Keratinocyte (primary cell): ENCODE results near the gene SERPINA4. TPM values are rescaled to one million over a fixed set of nuclear protein-coding genes. Genes with fewer than 3 reads are reported as not detected.

Source experiments
- DNase-seq: peaks from one replicate; pipeline ENCODE4 v3.0.0-alpha.2; 2011; ENCODE audit warnings: low read depth, missing footprints, low spot score
- FAIRE-seq: peaks from 2 replicates; lab custom pipeline; 2011; peaks lifted over from hg19 to GRCh38; lab: Jason Lieb, UNC
- H2AFZ ChIP-seq: 2 replicates; pipeline ENCODE4 v1.6.0; 2012; ENCODE audit warnings: low read length, control low read depth, inconsistent platforms; ENCODE audit not compliant: control insufficient read depth
- H3K27ac ChIP-seq: 2 replicates; pipeline ENCODE4 v1.5.1; 2011; ENCODE audit warnings: low read length; ENCODE audit not compliant: control insufficient read depth, insufficient read depth
- H3K27me3 ChIP-seq: 3 replicates; pipeline ENCODE4 v1.6.0; 2011; ENCODE audit warnings: low read length; ENCODE audit not compliant: control insufficient read depth, insufficient read depth; ENCODE audit errors: extremely low read depth
- H3K36me3 ChIP-seq, 2 experiments: 2 replicates in 1 of 2; 3 replicates in 1 of 2; pipeline ENCODE4 v1.5.1; 2011; ENCODE audit warnings: low read length in 2 of 2, mild to moderate bottlenecking in 1 of 2; ENCODE audit not compliant: control insufficient read depth in 2 of 2, insufficient read depth in 2 of 2; ENCODE audit errors: extremely low read depth in 1 of 2
- H3K4me1 ChIP-seq: 3 replicates; pipeline ENCODE4 v1.5.1; 2011; ENCODE audit warnings: low read length; ENCODE audit not compliant: control insufficient read depth, insufficient read depth; ENCODE audit errors: extremely low read depth
- H3K4me2 ChIP-seq: 3 replicates; pipeline ENCODE4 v1.6.0; 2011; ENCODE audit warnings: low read depth, low read length; ENCODE audit not compliant: control insufficient read depth, insufficient read depth; ENCODE audit errors: extremely low read depth
- H3K4me3 ChIP-seq, 3 experiments: fragments of 200-600 bp in 1 of 3; sonication (generic) in 1 of 3; 2 replicates in 2 of 3; 3 replicates in 1 of 3; pipeline ENCODE4 v1.5.1; 2011 to 2016; ENCODE audit warnings: low read length in 3 of 3, mild to moderate bottlenecking in 3 of 3, control low read depth in 2 of 3, inconsistent platforms in 1 of 3, low read depth in 1 of 3, mixed read lengths in 1 of 3, mixed run types in 1 of 3, moderate library complexity in 1 of 3; ENCODE audit not compliant: control insufficient read depth in 2 of 3, insufficient read depth in 2 of 3; ENCODE audit errors: extremely low read depth in 1 of 3
- H3K79me2 ChIP-seq: 2 replicates; pipeline ENCODE4 v1.6.0; 2012; ENCODE audit warnings: low read length; ENCODE audit not compliant: control insufficient read depth, insufficient read depth
- H3K9ac ChIP-seq: 3 replicates; pipeline ENCODE4 v1.6.0; 2011; ENCODE audit warnings: low read length; ENCODE audit not compliant: control insufficient read depth, insufficient read depth; ENCODE audit errors: extremely low read depth
- H3K9me1 ChIP-seq: 3 replicates; pipeline ENCODE4 v1.6.0; 2011; ENCODE audit warnings: low read length; ENCODE audit not compliant: control insufficient read depth, insufficient read depth; ENCODE audit errors: extremely low read depth
- H3K9me3 ChIP-seq: 2 replicates; pipeline ENCODE4 v1.5.1; 2012; ENCODE audit warnings: low read depth, low read length; ENCODE audit not compliant: control insufficient read depth
- H4K20me1 ChIP-seq: 3 replicates; pipeline ENCODE4 v1.6.0; 2011; ENCODE audit warnings: low read length; ENCODE audit not compliant: control insufficient read depth, insufficient read depth; ENCODE audit errors: extremely low read depth
- CTCF ChIP-seq, 3 experiments: IDR thresholded peaks in 1 of 3; conservative IDR thresholded peaks in 1 of 3; optimal IDR thresholded peaks in 1 of 3; 2 replicates in 2 of 3; 3 replicates in 1 of 3; pipeline versions ENCODE3 to v1.5.1; 2011; ENCODE audit warnings: low read length in 3 of 3, mild to moderate bottlenecking in 3 of 3, moderate library complexity in 2 of 3, control low read depth in 1 of 3, inconsistent platforms in 1 of 3; ENCODE audit not compliant: insufficient read depth in 2 of 3; ENCODE audit errors: extremely low read depth in 1 of 3
- EZH2 ChIP-seq: IDR thresholded peaks from one replicate; pipeline ENCODE4 v1.6.1; 2012; ENCODE audit warnings: inconsistent platforms, mild to moderate bottlenecking, low read length, moderate library complexity
- dilution Hi-C: fragments of 300-500 bp; cut with MboI; formaldehyde crosslinking; loops from one replicate; pipeline ENCODE4 v1.7.0; 2020; ENCODE audit warnings: low sequenced_read_pairs; ENCODE audit not compliant: extremely low pct_ligation_motif_present
- polyA plus RNA-seq, 5 experiments: library from polyadenylated mRNA; depleted of rRNA in 3 of 5; stranded (reverse) in 3 of 5; stranded (forward) in 1 of 5; unstranded in 1 of 5; fragments of >200 nt; gene quantifications; 1 replicate in 1 of 5; 2 replicates in 3 of 5; 3 replicates in 1 of 5; pipeline versions ENCODE4 v1.2.1 to v1.2.3, GENCODE V29; 2011 to 2012; ENCODE audit warnings: missing spikeins in 2 of 5, low read depth in 1 of 5, low replicate concordance in 1 of 5

Gene SERPINA4
- polyA plus RNA-seq, 1 donor (not counting 4 experiments of a cell fraction or from before 2014, with no cell fraction given), result not detected

GRCh38 chr14:94619297-94619696 is 58.1 kb downstream of the SERPINA4 start:
- Histone ChIP-seq H3K9me1 (no peaks in the 10 kb centered on the region), H3K4me1 (no peaks in the 10 kb centered on the region), H4K20me1 (no peaks in the 10 kb centered on the region), H3K4me2 (no peak overlapping the region), H3K9me3 (peaks cover 3% of the 10 kb centered on the region), H3K79me2 (no peaks in the 10 kb centered on the region), H3K36me3 (no peaks in the 10 kb centered on the region), H3K4me3 (no peak overlapping the region), H3K27me3 (no peaks in the 10 kb centered on the region), H2AFZ (no peak overlapping the region), H3K9ac (no peak overlapping the region), H3K27ac (no peak overlapping the region)
- FAIRE-seq (no peak), DNase-seq (no peak)
- no peak for TF ChIP-seq CTCF (optimal IDR thresholded peaks at IDR 0.05 in 1 of 3, IDR thresholded peaks at IDR 0.05 in 1 of 3, conservative IDR thresholded peaks at IDR 0.05 in 1 of 3; ENCODE audit: extremely low read depth in 1 of 3, insufficient read depth in 2 of 3, low read length in 3 of 3)
- TF ChIP-seq EZH2, result no peak
- dilution Hi-C loops, result no loop called here

Other genes starting within 250 kb of the SERPINA4 start
- gene SERPINA6, start 238.1 kb upstream of the SERPINA4 start, polyA plus RNA-seq, result 0.18 TPM in 1 of 3 replicates, not detected in the others
- not detected in 3 replicates for gene SERPINA2, start 194.7 kb upstream of the SERPINA4 start, polyA plus RNA-seq
- gene SERPINA1, start 172.8 kb upstream of the SERPINA4 start, polyA plus RNA-seq, result 0.48 to 0.71 TPM (median 0.52 TPM) in 3 replicates
- gene SERPINA11, start 108.6 kb upstream of the SERPINA4 start, polyA plus RNA-seq, result not detected in 3 replicates
- 0.05 TPM in 1 of 3 replicates, not detected in the others for gene SERPINA9, start 85.2 kb upstream of the SERPINA4 start, polyA plus RNA-seq
- 0.04 to 0.26 TPM (median 0.07 TPM) in 3 replicates for gene SERPINA12, start 52.0 kb upstream of the SERPINA4 start, polyA plus RNA-seq
- not detected in 3 replicates for gene SERPINA5, start 20.0 kb downstream of the SERPINA4 start, polyA plus RNA-seq
- 0.33 to 1.5 TPM (median 0.50 TPM) in 3 replicates for gene SERPINA3, start 50.9 kb downstream of the SERPINA4 start, polyA plus RNA-seq
- gene GSC, start 208.7 kb downstream of the SERPINA4 start, polyA plus RNA-seq, result not detected in 3 replicates